Spleen (tissue), 7 donors: ENCODE data around the gene PSG2.
"Not testable (repeated sequence)": the region's sequence is repeated elsewhere in the genome, so short reads cannot be mapped to it uniquely, and the experiment has no call there.

Source experiments
- POLR2A ChIP-seq, 3 donors: fragments of 450-650 bp; IDR thresholded peaks; one replicate each; pipeline ENCODE4 v1.5.1; 2017; ENCODE audit warnings: antibody characterized with exemption in 3 of 3, mild to moderate bottlenecking in 1 of 3
- POLR2AphosphoS5 ChIP-seq, 3 donors: sonication (generic); formaldehyde crosslinking; IDR thresholded peaks; one replicate each; pipeline ENCODE4 v1.5.1; 2017; ENCODE audit warnings: antibody characterized with exemption in 3 of 3
- TF ChIP-seq, protein P1 (sequence below), 11 experiments: fragments of 200-600 bp in 7 of 11; fragments of 450-650 bp in 4 of 11; sonication (generic) in 4 of 11; IDR thresholded peaks in 8 of 11; conservative IDR thresholded peaks in 3 of 11; 1 replicate in 7 of 11; 2 replicates in 4 of 11; pipeline versions ENCODE4 v1.4.0 to v1.8.0; 2016 to 2021; ENCODE audit warnings: antibody characterized with exemption in 11 of 11, inconsistent platforms in 4 of 11, mild to moderate bottlenecking in 1 of 11
- donor health status: DM: no; HTN: no; CAD: no; lungs with moderate emphysema.
- donor health status: DM: no; HTN: no; CAD: no.
- donor health status: DM: no; HTN: no; CAD: no.

DNA sequence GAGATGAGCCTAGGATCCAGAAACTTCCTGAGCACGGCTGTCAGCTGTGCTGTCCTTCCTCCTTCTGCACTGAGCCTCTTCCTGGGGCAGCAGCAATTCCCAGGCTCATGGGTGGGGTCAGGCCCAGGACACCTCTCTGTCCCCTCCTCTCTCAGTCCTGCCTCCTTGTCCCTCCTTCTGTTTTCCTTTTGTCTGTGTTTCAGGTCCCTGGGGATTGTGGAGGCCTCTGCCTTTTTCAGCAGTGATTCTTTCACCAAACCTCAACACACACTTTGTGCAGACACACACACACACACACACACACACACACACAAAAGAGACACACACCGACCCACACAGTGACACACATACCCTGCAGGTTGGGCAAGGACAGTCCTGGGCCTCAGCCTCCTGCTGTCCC lies at the start of gene PSG2:
- TF ChIP-seq, protein P1, sequence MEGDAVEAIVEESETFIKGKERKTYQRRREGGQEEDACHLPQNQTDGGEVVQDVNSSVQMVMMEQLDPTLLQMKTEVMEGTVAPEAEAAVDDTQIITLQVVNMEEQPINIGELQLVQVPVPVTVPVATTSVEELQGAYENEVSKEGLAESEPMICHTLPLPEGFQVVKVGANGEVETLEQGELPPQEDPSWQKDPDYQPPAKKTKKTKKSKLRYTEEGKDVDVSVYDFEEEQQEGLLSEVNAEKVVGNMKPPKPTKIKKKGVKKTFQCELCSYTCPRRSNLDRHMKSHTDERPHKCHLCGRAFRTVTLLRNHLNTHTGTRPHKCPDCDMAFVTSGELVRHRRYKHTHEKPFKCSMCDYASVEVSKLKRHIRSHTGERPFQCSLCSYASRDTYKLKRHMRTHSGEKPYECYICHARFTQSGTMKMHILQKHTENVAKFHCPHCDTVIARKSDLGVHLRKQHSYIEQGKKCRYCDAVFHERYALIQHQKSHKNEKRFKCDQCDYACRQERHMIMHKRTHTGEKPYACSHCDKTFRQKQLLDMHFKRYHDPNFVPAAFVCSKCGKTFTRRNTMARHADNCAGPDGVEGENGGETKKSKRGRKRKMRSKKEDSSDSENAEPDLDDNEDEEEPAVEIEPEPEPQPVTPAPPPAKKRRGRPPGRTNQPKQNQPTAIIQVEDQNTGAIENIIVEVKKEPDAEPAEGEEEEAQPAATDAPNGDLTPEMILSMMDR (IDR thresholded peaks at IDR 0.05 in 8 of 11, conservative IDR thresholded peaks at IDR 0.05 in 3 of 11) = not testable (repeated sequence)
- TF ChIP-seq POLR2A, POLR2AphosphoS5 (IDR thresholded peaks at IDR 0.05): not testable (repeated sequence)
